Measurements from ENCODE around the gene KLHL29.
A peak's percentile ranks its signal among the peaks of the same experiment; 100 is the strongest.

Gene KLHL29

DNA sequence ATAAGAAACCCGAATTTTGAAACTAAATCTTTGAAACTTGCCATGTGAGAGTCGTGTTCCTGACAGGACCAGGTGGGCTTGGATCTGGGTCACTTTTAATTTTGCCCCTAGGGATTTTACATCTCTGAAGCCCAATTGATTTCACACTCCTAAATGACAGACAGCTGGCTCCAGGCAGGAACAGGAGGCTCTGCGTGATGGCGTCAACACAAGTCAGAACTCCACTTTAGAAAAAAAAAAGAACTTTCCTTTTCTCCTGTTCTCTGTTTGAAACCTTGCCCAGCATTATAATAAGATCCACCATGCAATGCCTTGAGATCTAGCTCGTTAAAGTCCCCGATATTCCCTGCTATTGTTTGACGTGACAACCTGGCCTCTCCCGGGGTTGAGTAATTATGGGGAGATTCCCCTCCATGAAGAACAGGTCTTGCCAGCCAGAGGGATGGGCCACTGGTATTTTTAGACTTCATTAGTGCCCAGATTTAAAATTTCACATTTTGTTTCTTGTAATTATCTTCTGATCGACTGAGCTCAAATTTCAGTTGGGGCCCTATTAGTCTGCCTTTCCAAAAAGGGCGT lies 260.3 kb downstream of the KLHL29 start:
- DNase-seq = no peak

DNA sequence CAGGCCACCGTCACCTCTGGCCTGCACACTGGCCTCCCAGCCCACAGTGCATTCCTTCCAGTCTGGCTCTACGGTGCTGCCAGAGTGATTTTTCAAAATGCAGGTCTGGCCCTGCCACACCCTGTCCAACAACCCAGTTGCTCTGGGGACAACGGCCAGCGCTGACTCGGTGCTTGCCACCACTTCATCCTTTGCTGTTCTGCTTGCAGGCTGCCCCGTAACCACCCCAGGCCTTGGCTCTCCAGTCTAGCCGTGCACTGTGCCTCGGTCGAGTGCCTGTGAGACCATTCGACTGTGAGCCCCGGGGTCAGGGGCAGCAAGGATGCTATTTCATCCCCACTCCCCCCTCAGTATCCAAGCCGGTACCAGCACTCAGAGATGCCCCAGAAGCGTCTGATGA lies 262.6 kb downstream of the KLHL29 start:
- DNase-seq = no peak

DNA sequence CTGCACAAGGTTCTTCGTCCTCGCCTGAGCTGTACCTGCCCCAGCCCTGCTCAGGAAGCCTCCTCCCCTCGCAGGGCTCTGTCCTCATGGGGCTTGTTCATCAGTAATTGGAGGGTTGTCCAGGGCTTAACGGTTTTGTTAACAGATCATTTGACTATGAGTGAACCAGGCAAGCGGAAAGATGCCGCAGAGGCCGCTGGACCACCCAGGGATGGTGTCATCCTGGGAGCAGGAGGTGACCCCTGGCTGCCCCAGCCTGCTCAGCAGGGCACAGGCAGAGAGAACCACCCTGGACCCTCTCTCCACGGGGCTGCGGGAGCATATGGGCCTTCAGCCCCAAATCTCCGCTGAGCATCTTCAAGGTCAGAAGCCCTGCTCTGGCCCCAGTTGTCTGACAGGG lies 264.3 kb downstream of the KLHL29 start:
- DNase-seq = no peak

- DNase-seq = no peak
Measured at GRCh38 chr2:23649819-23650218, 264.8 kb downstream of the KLHL29 start.

- no peak for DNase-seq
Measured at GRCh38 chr2:23651187-23652080, 266.5 kb downstream of the KLHL29 start.

DNA sequence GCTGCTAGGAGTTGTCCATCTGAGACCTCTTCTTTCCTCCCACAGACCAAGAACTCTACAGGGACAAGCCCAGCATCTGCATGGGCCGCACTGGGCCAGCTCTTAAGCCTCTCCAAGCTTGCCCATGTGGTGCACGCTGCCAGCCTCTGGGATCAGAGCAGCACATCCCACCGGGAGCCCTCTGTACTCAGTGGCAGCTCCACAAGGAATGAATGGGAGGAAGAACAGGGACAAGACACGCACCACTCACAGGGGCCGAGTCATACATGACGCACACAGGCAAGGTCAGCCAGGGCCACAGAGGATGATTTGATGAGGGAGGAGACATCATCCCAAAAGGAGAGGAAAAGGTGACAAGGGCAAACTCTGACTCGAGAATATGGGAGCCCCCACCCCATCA lies 268.3 kb downstream of the KLHL29 start:
- DNase-seq = no peak

DNA sequence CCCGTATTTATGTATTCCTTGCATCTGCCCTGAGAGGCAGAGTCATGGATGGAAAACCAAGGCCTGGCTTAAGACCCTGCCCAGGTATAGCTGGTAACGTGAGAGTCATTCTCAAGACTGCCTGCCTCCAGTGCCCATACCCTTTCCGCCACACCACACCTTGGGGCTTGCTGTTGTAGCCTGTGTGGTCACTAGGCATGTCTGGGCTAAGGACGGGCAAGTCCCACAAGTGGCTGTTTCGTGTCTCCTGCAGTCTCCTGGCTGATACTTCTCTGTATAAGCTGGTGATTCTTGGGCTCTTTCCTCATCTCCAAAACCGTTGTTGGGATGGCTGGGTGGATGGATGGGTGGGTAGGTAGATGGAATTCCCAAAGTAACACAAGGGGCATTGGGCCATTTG lies 269.8 kb downstream of the KLHL29 start:
- DNase-seq = no peak

- no peak for DNase-seq
Measured at GRCh38 chr2:23655934-23656596, 271.1 kb downstream of the KLHL29 start.

DNA sequence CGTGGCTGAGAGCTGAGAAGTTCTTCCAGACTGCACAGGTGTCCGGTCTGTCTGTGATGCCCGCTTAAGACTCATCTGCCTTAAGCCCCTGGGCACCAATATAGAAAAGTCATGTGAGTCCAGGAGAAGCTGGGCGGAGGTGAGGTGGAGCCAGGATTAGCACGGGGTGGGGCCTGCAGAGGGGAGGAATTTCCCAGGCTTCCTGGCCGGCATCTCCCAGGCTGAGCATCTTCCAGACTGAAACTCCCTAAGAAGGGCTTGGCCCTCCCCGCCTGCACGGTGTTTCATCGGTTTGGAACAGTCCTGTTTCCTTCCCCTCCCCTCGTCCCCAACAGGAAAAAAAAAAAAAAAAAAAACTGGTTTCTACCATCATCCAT lies 271.6 kb downstream of the KLHL29 start:
- DNase-seq = no peak

- no peak for DNase-seq
Measured at GRCh38 chr2:23657371-23657770, 272.4 kb downstream of the KLHL29 start.

- DNase-seq = no peak
Measured at GRCh38 chr2:23657934-23658333, 273.0 kb downstream of the KLHL29 start.

DNA sequence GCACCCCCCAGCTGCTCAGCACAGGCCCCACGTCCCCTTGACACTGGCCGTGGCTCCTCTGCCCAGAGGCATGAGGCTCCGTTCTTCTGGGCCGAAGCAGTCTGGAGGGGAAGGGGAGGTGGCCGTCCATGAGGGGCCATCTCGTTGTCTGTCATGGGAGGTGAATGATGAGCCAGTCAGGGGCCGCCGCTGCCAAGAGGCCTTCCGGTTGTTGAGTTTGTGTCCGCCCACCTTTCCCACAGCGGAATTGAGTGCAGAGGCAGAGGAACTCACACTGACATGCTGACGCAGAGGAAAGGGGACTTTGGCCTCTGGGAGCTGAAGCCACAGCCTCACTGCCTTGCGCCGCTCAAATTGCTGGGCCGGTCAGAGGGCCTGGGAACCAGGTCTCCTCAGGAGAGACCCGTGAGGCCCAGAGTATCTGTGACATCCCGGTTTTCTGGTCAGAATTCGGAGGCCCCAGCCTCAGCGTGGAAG lies 273.5 kb downstream of the KLHL29 start:
- DNase-seq = peak; percentile 34

- no peak for DNase-seq
Measured at GRCh38 chr2:23659328-23659727, 274.3 kb downstream of the KLHL29 start.

GRCh38 chr2:23659773-23660172 lies 274.8 kb downstream of the KLHL29 start:
- DNase-seq = no peak

DNA sequence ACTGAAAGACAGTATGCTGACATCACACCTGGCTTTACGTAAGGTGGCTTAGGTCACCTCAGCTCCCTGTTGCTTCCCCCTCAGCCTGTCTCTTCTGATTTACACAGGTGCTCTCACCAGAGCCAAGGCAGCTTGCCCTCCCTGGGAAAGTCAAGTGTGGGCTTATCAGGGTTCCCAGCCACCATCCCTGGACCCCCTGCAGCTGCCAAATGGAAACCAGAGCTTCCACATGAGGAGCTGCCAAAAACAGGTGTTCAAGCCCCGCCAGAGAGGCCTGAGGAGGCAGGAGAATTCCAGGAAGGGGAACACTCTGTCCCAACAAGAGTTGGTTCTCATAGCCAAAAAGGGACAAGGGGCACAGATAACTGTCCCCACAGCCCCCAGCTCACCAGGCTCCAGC lies 275.3 kb downstream of the KLHL29 start:
- no peak for DNase-seq

- DNase-seq = no peak
Measured at GRCh38 chr2:23661276-23662050, 276.5 kb downstream of the KLHL29 start.

DNA sequence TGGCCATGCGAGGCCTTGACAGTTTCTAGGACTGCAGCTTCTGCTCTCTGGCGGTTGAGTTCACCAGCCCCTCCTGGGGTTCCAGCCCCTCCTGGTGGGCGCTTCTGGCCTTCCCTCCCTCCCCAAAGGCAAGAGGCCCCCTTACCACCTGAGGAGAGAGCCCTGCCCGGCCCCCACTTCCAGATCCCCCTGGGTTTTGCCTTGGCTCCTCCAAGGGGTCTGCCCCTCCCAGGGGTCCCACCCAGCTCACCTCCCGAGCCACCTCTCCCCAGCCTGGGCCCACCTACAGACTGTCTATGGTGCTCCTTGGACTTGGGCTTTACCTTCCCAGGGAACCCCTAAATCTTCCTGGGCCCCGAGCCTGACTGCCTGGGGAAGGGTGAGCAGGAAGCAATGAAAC lies 277.5 kb downstream of the KLHL29 start:
- DNase-seq = no peak

- no peak for DNase-seq
Measured at GRCh38 chr2:23662941-23663920, 278.3 kb downstream of the KLHL29 start.

GRCh38 chr2:23664066-23664788 lies 279.2 kb downstream of the KLHL29 start:
- DNase-seq = no peak

GRCh38 chr2:23666241-23666979 lies 281.4 kb downstream of the KLHL29 start:
- DNase-seq = no peak
